ENCODE data around the gene GMPR2.

Gene GMPR2

GRCh38 chr14:24224618-24225071 lies 8.1 kb upstream of the GMPR2 start:
- no peaks in the 10 kb centered on the region for H3K9me3 Mint-ChIP-seq
- no peaks in the 10 kb centered on the region for H3K4me1 Mint-ChIP-seq
- H3K27ac Mint-ChIP-seq = peak overlapping the region in 1 of 3 experiments; percentile 7
- H3K4me3 Mint-ChIP-seq = no peak overlapping the region
- H3K27me3 Mint-ChIP-seq (ENCODE audit: low read depth) = no peaks in the 10 kb centered on the region
- TF ChIP-seq CTCF (IDR thresholded peaks at IDR 0.05; ENCODE audit: unreplicated experiment in 3 of 3) = no peak
- H3K36me3 Mint-ChIP-seq (ENCODE audit: low read depth) = peaks cover 11% of the 10 kb centered on the region

- TF ChIP-seq CTCF (IDR thresholded peaks at IDR 0.05; ENCODE audit: unreplicated experiment in 3 of 3) = no peak
- H3K4me1 Mint-ChIP-seq = peaks cover 6% of the 10 kb centered on the region
- no peaks in the 10 kb centered on the region for H3K9me3 Mint-ChIP-seq
- no peak overlapping the region for H3K4me3 Mint-ChIP-seq
- peaks cover 11% of the 10 kb centered on the region for H3K36me3 Mint-ChIP-seq (ENCODE audit: low read depth)
- H3K27me3 Mint-ChIP-seq (ENCODE audit: low read depth) = no peaks in the 10 kb centered on the region
- no peak overlapping the region for H3K27ac Mint-ChIP-seq
These were observed 6.3 kb upstream of the GMPR2 start for GRCh38 chr14:24226473-24226872.

- H3K4me3 Mint-ChIP-seq = peak overlapping the region in 2 of 3 experiments; percentile 54 to 67
- peaks cover 11% of the 10 kb centered on the region for H3K36me3 Mint-ChIP-seq (ENCODE audit: low read depth)
- no peak overlapping the region for H3K27ac Mint-ChIP-seq
- no peaks in the 10 kb centered on the region for H3K9me3 Mint-ChIP-seq
- H3K27me3 Mint-ChIP-seq (ENCODE audit: low read depth) = no peaks in the 10 kb centered on the region
- peaks cover 17% of the 10 kb centered on the region for H3K4me1 Mint-ChIP-seq
- TF ChIP-seq CTCF (IDR thresholded peaks at IDR 0.05; ENCODE audit: unreplicated experiment in 3 of 3) = no peak
These were observed 3.8 kb upstream of the GMPR2 start for GRCh38 chr14:24228902-24229301.

GRCh38 chr14:24231263-24232120 lies 1.2 kb upstream of the GMPR2 start:
- H3K4me3 Mint-ChIP-seq = peak overlapping the region; percentile 90 to 98 (median 94)
- H3K4me1 Mint-ChIP-seq = peaks cover 27% of the 10 kb centered on the region
- H3K9me3 Mint-ChIP-seq = no peaks in the 10 kb centered on the region
- H3K27me3 Mint-ChIP-seq (ENCODE audit: low read depth) = no peaks in the 10 kb centered on the region
- peaks cover 30% of the 10 kb centered on the region for H3K36me3 Mint-ChIP-seq (ENCODE audit: low read depth)
- peak overlapping the region; percentile 92 to 99 (median 97) for H3K27ac Mint-ChIP-seq
- TF ChIP-seq CTCF (IDR thresholded peaks at IDR 0.05; ENCODE audit: unreplicated experiment in 3 of 3) = no peak

GRCh38 chr14:24232121-24232644 lies 546 bp upstream of the GMPR2 start, which contains the start of gene NEDD8:
TSS of gene NEDD8 (minus strand) at chr14:24232367. CDS start at chr14:24232267, 100 bp downstream.
- Mint-ChIP-seq H3K27me3 (ENCODE audit: low read depth) (no peaks in the 10 kb centered on the region), H3K9me3 (no peaks in the 10 kb centered on the region), H3K27ac (peak within 1 kb of the TSS; percentile 92 to 99 (median 97)), H3K4me3 (peak within 1 kb of the TSS; percentile 90 to 98 (median 94)), H3K36me3 (ENCODE audit: low read depth) (peaks cover 31% of the 10 kb centered on the region), H3K4me1 (peaks cover 27% of the 10 kb centered on the region)
- TF ChIP-seq CTCF (IDR thresholded peaks at IDR 0.05; ENCODE audit: unreplicated experiment in 3 of 3) = no peak

Data from nephron (organoid).